B cell (primary cell): Measurements from ENCODE around the gene ZSWIM3.

Source experiments
- CTCF ChIP-seq: fragments of 200-600 bp; IDR thresholded peaks from one replicate; pipeline ENCODE4 v1.8.0; 2022; ENCODE audit warnings: antibody characterized with exemption, mild to moderate bottlenecking
- EZH2 ChIP-seq: IDR thresholded peaks from 2 replicates; pipeline ENCODE4 v1.6.1; 2012; ENCODE audit warnings: borderline replicate concordance, low read depth, mild to moderate bottlenecking, moderate library complexity, low read length; ENCODE audit not compliant: insufficient read depth, poor library complexity, severe bottlenecking

GRCh38 chr20:45925821-45926506 is 68.5 kb downstream of the ZSWIM3 start:
- TF ChIP-seq CTCF, result no peak
- no peak for TF ChIP-seq EZH2
